ENCODE results near the gene CTCFL.

CTCFL gene

DNA sequence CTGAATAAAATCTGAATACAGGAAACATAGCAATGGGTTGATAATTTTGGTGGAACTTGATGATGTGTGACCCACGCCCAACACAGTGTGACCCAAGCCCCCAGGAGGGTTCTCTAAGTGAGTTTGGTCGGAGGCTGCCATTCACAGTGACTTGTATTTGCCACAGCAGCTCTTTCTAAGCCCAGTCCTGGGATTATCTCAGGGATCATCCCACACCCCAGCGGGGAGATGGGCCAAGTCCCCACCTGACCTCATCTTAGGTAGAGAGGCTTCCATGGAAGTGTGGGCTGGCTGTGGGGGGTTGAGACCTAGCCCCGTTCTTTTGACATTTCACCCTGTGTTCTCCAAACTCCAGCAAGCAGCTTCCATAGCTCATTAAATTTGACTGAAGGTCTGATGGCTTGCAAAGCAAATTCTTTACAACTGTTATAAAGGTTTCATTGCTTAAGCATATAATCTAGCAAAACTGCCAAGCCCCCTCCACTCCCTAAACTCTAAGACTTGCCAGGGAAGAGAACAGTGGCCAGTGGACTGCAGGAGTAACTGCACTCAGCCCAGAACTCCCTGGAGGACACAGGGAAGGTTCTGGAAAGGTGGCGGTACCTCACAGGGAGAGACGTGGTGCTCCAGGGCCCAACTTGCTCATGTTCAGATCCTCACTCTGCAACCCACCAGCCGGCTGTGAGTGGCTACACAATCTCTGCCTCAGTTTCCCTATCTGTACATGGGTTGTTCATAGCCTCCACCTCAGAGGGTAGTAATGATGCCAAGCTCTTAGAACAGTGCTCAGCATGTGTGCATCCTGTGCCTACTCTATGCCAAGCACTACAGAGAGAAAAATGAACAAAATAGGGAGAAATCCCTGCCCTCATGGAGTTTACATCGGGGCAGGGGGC is 35.0 kb upstream of the CTCFL start:
- DNase-seq (ENCODE audit: low read depth), result no peak

DNA sequence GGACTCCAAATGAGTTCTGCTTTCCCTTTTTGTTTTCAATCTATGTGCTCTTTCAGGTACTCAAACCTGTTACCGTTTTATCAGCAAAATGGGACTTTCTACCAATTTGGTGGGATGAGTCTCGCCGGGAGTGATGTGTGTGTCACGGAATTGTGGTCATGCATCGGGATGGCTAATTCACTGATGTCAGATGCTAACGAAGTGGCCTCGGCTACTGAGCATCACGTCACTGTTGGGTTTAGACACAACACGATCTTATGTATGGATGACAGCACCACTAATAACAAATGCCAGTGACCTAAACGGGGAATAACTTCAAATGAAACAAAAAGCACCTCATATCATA is 34.3 kb upstream of the CTCFL start:
- no peak for DNase-seq (ENCODE audit: low read depth)

DNA sequence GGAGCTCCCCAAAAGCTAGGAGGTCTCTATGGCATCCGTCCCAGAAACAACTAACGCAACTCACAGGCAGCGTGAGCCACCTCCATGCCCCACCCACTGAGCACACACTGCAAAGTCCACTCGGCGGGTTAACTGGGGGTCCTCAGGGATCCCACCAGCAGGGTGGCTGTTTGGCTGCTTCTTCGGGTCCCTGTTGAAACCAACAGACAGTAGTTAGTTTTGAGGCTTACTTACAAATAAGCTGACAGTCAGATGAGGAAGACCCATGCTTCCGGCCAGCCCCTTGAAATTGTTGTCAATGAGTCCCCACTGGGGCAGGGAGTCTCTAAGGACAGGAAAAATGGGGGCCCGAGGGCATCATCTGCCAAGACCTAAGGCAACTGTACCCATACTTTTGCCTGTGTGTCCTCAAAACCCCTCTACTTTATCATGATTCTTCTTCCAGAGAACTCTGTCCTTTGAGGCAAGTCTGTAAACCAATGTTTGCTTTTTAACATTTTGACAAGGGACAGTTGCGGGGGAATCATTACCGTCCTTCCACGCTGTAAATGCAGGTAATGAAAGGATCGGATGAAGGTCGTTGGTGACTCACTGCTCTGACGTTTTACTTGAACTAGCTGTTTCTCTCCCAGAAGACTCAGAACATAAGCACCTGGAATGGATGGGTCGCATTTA is 33.8 kb upstream of the CTCFL start:
- DNase-seq (ENCODE audit: low read depth), result no peak

DNA sequence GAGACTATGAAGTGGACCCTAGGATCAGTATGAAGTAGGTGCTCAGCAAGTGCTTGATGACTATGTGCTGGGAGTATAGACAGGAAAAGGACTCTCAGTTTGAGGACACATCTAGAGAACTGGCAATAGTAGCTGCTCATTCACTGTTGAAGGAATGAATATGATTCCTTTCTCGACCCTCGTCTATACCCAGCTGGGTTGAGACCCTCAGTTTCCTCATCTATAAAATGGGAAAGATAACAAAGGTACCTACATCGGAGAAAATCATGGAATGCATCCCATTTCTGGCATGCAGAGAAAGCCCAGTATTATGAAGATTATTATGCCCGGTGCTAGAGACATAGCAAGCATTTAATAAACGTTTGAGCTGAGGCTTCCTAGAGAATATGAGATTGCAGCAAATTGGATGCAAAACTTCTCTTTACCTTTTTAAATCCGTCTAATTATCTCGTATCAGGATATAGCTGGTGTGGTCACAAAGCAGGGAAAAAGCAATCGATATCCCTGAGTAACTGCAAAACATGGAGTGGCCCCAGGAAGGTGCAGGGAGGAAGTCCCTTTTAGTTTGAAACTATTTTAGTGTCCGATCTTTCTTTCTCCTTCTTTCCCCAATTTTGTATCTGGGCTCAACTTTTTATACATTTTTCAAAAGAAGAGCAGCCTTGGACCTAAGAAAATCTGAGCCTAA is 33.1 kb upstream of the CTCFL start:
- DNase-seq (ENCODE audit: low read depth), result no peak

DNA sequence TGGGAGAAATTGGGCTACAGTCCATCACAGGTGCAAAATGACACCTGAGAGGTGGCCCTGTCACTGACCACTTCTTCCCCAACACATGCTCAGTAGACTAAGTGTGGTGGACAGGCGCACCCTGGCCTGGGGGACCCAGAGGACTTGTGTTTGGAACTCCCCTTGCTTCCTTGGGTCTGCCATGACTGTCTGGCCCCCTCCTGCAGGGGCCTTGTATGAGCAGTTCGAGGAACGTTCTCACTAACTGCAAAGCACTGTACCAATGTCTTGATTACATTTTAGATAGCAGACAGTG is 32.0 kb upstream of the CTCFL start:
- no peak for DNase-seq (ENCODE audit: low read depth)

DNA sequence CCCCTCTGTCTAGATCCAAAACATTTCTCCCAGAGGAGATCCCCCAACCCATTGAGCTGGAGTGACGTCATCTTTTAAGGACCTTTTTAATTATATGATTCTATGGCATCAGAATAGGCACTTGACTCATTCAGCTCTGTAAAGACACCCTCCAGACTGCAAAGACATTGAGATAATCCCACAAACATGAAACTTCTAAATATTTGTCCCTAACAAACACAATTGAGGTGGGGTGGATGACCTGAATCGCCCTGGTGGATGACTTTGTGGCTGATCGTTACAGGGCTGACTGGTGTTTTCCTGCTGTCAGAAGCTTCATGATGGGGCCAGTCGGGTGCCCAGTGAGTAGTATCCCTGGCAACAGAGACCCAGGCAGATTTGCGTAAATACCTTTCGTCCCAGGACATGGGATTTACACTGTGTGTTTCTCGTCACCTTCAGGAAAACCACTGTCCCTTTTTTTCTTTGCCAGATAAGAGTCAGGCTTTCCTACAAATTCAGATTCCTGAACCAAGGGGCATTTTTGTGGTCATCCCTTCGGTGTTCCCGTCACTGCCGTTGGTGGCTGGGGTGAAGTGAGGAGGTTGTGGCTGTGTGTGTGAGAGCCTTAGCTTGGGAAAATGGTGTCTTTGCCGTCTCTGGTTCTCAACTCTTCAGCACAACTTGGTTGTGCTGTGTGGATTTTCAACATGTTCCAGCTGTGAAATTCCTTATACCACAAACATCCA is 30.7 kb upstream of the CTCFL start:
- DNase-seq (ENCODE audit: low read depth), result no peak

DNA sequence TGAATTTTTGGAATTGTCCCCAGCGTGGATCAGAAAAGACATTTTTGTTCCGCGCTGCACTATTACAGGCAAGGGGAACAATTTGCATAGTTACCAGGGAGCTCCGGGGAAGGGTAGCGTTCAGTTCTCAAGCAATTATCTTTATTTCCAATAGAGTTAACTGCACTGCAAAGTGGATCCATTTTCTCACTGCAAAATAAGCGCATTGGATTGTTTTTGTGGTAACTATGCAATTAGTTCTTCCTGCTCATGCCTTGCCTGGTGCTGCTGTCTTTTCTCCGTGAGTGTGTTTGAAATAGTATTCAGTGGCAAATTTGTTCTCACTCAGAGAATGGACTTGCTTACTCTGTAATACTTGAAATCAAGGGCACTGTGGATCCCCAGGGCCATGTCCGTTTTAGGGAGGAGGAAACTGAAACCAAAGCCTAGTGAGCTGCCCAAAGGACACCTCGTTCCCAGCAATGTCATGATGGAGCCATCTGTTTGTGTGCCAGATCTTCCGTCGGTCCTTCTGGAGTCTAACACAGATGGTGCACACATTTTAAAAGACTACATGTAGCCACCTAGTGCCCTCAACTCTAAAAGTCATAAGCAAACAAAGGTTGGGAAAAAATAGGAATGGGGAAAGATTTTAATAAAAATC is 28.6 kb upstream of the CTCFL start:
- DNase-seq (ENCODE audit: low read depth), result no peak

DNA sequence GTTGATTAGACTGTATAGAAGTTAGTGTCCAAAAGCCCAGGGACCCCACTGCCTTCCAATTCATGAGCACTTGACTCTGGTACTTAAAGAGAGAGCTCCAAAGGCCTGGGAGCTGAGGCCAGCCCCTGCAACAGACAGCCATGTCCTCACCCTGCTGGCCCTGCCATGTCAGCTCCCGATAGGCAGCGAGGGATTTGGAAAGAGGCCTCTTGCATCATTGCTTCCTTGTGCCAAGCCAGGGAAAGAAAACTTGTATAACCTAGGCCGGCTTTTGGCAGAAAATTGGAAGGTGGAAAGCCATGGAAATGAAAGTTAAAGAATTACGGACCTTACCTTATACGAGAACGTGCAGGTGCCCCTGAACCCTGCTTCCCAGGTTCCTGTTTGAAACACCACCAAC is 27.5 kb upstream of the CTCFL start:
- DNase-seq (ENCODE audit: low read depth), result no peak

DNA sequence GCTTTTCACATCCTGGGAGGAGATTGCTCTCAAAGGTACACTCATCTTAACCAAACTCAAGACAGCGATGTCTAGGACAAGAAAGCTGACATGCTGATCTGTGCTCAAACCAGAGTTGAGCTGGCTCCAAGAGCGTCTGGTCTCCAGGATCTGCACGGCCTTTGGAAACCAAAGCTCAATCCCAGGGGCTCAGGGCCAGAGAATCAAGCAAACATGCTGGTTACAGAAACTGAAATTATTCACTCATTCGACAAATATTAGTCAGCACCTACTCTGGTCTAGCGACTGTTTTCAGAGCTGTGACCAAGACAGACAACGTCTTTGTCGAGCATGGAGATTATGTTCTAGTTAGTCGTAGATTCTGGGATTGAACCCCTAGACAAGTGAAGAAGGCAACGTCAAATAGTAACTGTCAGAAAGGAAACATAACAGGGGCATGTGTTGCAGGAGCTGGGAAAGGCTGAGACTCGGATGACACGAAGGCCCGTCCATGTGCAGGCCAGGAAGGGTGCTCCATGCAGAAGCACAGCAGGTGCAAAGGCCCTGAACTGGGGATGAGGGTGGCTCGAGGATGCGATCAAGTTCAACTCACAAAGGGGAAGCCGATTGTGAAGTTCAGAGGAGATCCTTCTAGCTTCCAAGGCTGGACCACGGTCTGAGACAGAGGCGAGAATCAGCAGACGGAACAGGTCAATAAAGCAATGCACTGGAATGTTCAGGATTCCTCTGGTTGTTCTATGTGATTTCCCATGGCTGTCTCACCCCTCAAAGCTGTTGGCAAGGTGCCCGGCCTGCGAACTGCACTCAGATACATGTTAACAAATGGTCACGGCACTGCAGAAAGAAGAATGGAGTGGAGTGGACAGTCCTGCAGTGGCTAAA is 23.5 kb upstream of the CTCFL start:
- no peak for DNase-seq (ENCODE audit: low read depth)

DNA sequence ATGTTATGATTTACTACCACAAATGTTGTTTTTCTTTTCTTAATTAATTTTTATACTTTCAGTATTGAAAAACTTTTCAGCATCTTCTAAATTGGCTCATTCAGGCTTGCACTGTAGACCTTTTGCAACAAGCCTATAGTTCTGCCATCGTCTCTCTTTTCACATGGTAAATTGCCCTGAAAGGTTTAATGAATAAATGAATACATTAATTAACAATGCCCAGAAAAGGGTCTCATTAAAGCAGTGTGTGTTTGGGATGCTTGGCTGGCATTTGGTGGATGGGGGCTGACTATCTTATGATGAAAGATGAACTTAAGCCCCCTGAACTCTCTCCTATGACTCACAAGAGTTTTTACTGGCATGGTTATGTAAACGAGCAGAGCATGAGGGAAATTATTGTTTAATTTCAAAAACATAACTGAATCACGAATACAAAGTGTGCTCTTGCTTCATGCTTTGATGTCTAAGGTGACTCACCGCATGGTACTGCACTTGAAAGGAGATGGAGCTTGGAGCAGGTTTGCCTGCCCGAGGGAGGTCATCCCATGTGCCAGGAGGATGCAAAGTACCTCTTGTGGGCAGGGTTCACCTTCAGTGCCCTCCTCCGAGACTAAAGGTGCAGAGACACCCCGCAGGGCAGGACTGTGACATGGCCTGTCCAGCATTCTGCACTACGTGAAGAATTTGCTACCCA is 22.2 kb upstream of the CTCFL start:
- DNase-seq (ENCODE audit: low read depth), result no peak

DNA sequence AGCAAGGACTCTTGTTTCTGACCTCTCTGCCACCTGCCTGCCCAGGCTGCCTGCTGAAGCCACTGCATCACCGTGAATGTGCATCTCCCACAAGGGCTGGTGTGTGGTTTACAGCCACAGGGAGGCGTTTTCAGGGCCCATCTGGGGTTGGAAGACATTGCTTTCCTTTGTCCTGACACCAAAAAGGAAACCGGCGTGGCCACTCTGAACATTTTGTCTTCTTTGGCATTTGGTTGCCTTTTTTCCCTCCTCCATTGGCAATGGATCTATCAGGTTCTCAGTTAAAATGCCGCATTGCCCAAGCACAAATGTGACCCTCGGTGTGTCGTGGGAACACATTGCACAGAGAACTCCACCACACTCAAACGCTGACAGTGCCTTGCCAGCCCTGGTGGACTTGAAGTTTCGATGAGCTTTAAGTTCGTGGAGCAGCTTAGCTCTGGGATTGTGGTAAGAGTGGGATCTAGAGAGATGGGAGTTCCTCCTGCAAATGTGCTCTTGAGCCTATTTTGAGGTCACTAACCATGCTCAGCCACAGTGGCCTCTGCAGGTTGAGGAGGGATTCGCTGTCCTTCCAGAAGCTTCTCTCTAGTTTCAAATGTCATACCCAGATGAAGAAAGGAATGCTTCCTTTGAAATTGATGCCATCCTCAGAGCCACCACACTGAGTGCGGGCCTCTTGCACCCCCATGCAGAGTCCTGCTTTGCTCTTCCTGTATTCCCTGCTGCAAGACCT is 21.2 kb upstream of the CTCFL start:
- DNase-seq (ENCODE audit: low read depth), result no peak

DNA sequence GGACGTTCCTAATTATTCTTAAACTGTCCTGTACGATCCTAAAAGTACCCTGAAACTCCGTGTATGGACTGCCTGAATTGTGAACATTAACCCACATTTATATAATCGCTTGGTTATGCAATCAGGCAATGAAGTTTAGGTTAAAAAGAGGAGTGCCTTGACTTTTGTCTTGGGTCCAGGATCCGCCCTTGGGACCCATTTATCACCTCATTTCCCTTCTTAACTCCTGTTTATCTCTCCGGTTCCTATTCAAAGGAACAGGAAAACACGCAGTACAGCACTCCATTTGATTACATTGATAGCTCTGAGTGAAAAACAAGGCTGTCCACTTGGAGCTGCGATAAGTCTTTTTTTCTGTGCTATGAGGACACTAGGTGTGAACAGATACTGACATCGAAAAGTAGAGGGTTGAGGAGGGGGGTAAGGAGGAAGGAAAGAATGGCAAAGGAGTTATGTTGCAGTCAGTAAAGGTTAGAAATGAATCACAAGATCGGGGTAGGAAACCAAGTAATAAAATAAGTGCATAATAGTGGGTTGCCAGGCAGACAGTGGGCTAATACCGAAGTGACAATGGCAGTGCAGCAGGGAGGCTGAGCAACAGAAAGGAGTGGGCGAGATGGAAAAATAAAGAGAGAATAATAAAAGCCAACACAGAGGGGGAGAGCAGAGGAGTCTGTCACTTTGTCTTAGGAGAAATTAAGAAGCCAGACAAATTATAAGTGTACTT is 20.1 kb upstream of the CTCFL start:
- no peak for DNase-seq (ENCODE audit: low read depth)

DNA sequence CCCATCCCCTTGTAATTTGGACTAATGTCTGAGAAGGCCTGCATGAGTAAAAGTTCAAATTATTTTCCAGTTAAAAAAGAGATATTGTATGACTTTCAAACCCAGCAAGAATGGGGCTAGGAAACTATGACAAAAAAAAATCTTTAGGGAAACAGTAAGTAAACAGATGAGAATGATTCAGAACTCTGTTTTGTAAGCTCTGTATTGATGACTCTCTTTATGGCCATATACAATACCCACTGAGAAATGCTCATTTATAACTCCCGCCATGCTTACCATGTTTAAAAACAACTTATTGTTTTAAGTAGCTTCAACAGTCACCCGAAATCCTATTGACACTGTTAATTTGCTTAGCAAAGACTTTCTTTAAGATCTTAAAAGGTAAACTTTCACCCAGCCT is 18.8 kb upstream of the CTCFL start:
- no peak for DNase-seq (ENCODE audit: low read depth)

DNA sequence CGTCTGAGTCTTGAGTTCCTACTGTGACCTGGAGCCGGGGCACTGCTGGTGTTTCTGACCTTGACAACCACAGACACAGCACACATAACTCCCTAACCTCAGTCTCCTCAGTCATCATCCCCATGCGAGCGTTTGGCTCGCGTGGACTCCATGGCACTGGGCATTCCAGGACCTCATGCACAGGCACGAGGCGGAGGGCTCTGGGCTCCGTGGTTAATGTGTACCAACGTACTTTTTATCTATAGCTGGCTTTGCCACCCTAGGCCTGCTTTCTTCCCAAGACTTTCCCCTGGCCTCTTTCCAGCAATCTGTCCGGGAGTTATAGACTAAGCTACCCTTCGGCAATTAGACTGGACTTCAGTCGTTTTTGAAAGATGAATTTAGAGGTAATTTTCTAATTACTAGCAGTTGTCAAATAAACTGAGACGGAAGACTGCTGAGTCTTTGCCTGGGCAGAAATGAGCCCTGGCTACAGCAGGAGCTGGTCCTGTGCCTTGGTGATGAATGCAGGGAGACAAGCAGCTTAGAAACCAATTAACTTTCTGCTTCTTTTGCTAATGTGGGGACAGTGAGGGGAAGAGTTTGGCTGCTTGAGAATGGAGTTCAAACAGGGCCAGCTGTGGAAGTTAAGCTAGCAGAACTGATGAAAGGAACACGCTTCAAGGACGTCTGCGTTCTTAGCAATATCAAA is 16.1 kb upstream of the CTCFL start:
- no peak for DNase-seq (ENCODE audit: low read depth)

DNA sequence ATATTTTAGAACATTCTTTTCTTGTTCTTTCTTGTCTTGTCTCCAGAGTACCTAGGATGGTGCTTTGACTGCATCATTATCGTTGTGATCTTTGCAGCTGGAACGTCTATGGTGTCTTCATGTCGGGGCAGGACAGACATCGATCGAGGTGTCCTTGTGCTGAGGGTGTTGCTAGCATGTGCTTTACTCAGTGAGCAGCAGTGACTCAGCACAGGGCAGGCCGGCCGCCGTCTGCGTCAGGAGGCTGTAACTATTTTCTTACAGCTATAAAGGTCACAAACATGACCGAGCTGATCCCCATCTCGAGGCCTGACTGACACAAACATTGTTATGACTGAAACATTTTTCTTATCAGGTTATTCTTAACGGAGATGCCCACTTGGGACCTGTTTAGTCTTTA is 14.9 kb upstream of the CTCFL start:
- no peak for DNase-seq (ENCODE audit: low read depth)

DNA sequence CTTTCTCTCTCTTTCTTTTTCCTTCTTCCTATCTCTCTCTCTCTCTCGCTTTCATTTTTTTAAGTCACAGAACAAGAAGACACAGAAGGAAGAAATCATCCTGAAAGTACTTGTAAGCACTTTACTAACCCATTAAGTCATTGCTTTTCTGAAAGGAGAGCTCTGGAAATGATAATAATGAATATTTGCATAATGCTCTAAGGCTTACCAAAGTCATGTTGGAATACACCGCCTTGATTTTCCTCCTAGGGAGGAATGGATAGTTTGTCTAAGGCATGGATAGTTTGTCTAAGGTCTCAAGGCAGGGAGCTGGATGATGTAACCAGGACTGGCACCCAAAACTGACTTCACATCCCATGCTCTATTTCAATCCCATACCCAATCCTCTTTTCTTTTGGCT is 12.9 kb upstream of the CTCFL start:
- no peak for DNase-seq (ENCODE audit: low read depth)

DNA sequence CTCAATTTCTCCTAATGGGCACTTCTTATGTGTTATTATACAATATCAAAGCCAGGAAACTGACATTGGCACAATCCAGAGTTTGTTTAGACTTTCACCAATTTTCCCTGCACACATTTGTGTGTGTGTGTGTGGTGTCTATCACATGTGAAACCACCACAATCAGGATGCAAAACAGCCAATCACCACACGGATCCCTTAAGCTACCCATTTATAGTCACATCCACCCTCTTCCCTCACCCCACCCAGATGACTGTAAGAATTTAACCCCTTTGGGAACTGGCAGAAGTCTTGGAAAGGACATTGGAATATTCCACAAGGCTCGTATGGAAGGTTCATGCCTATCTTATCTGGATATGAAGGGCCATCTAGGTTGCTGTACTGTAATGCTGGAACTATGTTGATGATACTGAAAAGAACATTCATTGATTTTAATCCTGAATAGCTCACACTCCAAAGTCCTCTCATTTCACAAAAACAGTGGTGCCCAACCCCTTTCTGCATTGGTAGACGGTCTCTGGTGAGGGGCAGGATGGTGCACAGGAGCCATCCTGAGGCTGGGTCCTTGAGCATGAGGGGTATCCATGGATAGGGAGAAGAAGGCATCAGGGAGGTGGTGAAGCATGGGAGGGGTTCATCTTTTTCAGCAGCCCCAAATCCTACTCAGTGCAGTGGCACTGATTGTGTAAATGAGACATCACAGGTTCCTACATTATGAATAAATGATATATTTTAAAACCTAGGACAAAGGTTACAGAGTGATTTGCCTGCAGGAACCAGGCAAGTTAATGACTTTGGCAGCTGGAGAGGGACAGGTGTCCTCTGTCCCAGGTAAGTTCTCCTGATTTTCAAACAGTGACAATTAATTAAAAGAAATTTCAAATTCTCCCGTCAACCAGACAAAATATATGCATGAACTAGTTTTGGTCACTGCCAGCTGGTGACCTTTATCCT is 12.1 kb upstream of the CTCFL start:
- DNase-seq (ENCODE audit: low read depth), result no peak

Measured in activated T-cell treated with anti-CD3 and anti-CD28 coated beads for 1 hour (primary cell).